Stimulated activated CD4-positive, alpha-beta T cell treated with anti-CD3 and anti-CD28 coated beads, Interleukin-15, amount 100 ng/mL, for 48 hours (primary cell): Measurements from ENCODE around the gene LOXL1.

Experiments used
- DNase-seq, 2 donors: peaks; one replicate each; pipeline ENCODE4 v3.0.0-alpha.2; 2020; ENCODE audit warnings: low read depth in 2 of 2

Gene LOXL1, protein sequence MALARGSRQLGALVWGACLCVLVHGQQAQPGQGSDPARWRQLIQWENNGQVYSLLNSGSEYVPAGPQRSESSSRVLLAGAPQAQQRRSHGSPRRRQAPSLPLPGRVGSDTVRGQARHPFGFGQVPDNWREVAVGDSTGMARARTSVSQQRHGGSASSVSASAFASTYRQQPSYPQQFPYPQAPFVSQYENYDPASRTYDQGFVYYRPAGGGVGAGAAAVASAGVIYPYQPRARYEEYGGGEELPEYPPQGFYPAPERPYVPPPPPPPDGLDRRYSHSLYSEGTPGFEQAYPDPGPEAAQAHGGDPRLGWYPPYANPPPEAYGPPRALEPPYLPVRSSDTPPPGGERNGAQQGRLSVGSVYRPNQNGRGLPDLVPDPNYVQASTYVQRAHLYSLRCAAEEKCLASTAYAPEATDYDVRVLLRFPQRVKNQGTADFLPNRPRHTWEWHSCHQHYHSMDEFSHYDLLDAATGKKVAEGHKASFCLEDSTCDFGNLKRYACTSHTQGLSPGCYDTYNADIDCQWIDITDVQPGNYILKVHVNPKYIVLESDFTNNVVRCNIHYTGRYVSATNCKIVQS

DNA sequence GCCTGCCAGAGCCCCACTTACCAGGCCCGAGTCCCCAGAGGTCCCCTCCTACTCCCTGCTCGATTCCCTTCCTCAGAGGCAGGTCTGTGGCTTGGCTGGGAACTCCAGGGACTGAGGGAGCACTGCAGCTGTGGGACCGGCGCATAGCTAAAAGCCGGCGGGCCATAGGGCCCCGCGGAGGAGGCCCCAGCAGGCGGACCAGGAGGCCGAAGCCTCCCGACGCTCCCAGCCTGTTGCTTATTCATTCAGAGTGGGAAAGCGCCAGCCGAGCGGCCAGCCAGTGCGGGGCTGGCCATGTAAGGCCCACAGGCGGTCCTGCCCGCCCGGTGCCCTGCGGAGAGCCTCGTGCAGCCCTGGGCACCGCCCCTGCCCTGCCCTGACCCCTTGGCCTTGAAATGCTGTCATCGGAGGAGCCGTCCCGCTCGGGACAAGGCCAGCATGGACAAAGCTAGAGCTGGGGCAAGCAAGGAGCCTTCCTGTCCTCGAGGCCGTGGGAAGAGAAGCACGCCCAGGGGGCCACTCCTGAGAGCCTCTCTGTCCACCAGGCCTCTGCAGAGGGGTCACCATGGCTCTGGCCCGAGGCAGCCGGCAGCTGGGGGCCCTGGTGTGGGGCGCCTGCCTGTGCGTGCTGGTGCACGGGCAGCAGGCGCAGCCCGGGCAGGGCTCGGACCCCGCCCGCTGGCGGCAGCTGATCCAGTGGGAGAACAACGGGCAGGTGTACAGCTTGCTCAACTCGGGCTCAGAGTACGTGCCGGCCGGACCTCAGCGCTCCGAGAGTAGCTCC lies at the start of gene LOXL1:
TSS of gene LOXL1 (plus strand) at position 244 of the 784 bp plus-strand sequence. CDS start at position 566, 322 bp downstream.
- DNase-seq, result no peak

DNA sequence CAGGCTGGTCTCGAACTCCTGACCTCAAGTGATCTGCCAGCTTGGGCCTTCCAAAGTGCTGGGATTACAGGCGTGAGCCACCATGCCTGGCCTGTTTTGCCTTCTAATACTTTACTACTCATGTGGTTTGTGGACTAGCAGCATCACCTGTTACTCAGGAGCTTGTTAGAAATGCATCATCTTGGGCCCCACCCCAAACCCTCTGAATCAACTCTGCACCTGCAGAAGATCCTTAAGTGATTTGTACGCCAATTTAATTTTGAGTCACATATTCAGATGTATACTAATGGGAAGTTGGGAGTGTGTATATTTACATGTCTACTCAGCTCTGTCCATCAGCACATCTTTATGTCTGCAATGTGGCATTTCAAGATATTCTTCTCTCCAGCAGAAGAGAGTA lies 46.8 kb upstream of the LOXL1 start:
- DNase-seq, result no peak

DNA sequence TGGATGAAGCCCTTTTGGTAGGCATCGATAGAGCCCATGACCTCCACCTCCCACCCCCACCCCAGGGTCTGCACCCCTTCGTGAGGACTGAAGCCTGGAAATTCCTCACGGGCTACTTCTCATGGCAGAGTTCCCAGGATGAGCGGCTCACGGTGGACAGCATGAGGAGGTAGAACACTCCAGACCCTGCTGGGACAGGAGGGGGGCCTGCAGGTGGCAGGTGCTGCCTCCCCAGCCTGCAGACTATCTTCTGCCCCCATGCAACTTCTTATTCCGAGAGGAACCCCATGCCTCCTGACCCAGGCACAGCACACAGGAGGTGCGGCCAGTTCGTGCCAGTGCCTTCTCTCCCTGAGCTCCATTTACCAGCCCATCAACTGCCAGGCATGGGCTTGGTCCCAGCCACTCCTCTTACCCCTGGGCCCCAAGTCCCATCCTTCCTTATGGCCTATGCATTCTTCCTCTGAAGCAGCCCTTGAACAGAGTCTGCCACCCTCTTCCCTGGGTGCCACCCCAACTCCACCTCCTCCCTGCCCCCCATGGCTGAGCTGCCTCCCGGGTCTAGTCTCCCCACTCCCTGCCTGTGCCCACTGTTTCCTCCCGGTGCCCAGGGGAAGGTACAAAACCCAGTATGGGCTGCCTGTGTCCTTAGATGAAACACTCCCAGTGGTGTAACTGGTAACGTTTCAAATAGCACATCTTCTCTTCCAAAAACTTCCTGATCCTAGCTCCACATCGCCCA lies 44.5 kb upstream of the LOXL1 start:
- no peak for DNase-seq

DNA sequence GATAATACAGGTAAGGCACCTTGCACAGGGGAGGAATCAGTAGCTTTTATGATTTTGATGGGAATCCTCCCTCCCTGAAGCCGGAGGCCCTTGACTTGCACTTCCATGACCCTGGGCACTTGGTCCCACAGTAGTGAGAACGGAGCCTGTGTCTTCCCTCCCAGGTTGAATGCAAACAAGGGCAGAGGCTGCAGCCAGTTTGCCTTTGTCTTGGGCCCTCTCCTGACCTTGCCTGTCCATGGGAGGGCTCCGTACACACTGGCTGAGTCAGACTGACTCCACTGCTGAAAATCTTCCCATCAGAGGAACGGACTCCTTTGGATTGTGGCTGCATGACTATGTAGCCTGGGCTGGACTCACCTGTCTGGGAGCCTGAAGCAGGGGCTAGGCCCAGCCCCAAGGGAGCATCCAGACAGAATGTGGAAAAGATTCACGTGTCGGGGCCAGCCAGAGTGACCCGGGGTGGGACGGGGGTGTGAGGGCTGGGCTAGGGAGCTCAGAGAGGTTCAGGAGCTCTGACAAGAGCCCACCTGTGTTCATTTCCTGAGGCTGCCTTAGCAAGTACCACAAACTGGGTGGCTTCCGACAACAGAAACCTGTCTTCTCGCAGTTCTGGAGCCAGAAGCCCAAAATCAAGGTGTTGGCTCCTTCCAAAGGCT lies 43.4 kb upstream of the LOXL1 start:
- no peak for DNase-seq

DNA sequence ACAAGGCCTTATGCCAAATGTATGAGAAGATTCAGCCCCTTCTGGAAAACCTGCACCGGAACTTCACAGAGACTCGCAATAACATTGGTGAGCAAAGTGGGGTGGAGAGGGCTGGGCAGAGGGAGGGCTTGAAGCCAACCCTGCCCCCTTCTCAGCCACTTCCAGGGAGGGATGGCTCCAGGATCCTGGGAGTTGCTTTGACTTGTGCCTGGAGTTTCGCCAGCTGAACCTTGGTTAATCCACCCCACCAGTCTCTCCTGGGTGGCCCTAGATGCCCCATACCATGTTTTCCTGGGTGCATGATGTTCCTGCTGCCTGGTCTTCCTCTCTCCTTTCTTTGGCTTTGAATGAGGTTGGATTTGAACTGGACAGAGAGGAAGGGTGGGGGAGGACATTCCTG lies 42.1 kb upstream of the LOXL1 start:
- no peak for DNase-seq

DNA sequence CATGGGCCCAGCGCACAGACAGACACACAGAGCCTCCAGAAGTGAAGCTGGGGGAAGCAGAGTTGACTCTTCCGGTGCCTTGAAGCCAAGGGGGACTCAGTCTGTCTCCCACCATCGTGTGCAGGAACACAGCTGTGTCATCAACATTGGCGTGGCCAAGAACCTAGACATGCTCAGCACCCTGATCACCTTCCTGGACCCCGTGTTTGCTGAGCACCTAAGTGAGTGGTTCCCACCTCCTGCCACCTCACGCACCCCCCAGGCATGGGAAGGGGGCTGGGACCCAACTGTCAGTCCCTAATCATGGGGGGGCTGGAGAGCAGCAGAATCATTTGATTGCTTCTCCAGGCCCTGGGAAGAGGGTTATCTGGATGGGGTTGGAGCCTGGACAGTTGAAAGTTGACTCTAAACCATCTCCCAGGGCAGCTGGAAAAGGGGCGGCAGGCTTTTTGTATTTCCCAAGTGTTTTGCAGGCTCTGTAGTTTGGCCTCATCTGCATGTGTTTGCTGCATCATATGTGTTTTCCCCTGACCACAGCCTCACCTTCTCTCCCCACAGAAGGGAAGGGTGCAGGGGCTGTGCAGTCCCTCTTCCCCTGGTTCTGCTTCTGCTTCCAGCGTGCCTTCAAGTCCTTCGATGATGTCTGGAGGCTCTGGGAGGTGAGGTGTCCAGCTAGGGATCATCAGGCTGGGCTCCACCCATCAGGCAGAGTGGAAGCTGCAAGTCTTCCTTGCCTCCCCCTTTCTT lies 40.1 kb upstream of the LOXL1 start:
- no peak for DNase-seq

DNA sequence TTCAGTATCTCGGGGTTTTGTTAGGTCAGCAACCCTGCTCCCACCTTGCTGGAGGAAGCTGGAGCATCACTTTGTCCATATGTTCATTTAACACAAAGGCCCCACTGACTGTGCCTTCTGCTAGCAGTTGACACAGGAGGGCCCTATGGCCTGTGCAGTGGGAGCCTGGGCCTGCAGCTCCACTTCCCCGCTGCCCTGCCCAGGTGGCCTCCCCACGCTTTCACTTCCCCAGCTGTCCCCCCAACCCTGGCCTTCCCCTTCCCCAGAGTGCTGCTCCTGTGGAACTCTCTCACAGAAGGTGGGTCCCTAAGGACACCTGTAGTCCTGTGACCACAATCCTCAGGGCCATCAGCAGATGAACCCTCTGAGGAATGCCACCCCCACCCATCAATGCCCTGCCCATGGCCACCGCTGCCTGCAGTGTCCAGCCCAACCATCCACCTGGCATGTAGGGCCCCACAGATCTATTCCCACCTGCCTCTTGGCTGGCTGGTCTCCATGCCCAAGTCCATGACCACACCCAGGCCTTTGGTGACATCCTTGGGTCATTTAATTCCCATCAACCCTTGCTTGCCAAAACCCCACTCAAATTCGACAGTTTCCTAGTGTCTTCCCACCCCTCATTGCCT lies 39.4 kb upstream of the LOXL1 start:
- DNase-seq, result no peak

DNA sequence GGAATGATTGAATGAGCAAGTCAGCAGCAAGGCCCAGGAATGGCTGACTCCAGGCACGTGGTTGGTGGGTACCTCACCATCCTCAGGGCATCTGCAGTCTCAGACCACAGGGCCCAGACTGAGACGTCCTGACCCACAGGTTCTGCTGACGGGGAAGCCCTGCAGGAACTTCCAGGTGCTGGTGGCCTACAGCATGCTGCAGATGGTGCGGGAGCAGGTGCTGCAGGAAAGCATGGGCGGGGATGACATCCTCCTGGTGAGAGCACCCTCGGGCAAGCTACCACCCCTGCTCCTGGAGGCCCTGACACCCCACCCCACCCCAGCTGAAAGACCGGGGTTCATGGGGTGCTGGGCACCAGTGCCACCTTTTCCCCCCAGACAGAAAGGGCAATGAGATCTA lies 38.8 kb upstream of the LOXL1 start:
- no peak for DNase-seq

DNA sequence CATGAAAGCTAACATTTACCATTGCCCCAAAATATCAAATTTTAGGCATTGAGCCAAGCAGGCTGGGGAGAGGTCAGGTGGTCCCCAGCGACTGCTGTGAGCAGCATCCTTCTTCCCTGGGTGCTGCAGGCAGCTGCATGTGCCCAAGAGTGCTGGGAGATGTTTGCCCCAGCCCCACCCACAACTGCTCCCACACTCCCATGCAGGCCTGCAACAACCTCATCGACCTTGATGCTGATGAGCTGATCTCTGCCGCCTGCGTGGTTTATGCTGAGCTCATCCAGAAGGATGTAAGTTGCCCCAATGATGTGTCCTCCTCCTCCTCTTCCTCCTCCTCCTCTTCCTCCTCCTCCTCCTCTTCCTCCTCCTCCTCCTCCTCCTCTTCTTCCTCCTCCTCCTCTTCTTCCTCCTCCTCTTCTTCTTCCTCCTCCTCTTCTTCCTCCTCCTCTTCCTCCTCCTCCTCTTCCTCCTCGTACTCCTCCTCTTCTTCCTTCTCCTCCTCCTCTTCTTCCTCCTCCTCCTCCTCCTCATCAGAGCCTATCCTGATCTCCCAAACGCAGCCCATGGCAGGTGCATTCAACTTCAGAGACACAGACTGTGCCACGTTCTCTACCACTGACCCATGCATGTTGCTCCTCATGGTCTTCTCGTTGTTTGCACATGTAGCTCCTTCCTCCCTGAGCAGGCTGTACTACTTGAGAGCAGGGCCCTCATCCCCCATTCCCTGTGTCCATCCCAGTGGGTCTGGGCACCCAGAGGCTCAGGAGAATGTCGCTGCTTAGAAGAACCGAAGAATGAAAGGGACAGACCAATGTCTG lies 37.8 kb upstream of the LOXL1 start:
- no peak for DNase-seq

DNA sequence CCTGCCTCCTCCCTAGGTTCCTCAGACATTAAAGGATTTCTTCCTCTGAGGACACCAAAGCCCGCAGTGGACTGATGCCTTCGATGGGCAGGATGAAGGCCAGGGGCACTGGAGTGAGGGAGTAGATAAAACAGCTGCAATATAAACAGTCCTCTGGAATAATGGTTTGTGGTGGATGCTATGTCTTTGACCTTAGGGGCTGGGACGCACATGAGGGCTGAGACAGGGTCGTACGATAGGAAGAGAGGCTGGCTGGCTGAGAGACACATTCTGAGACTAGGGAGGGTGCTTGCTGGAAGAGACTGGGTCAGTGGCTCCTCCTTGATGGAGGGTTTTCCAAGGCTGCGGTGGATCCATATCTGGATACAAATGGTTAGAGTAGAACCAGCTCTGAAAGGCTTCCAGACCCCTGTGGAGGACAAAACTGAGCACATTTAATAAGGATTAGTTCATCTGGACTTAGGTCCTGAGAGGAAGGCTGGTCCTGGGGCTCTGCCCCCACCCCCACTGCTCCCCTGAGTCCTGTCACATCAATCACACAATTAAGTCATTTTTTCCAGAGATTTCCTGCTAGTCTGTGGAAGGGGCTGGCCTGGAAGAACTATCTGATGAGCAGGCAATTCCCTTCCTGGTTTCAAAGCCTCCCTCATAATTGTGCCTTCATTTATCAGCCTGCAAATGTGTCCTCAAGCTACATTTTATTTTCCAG lies 37.1 kb upstream of the LOXL1 start:
- no peak for DNase-seq

DNA sequence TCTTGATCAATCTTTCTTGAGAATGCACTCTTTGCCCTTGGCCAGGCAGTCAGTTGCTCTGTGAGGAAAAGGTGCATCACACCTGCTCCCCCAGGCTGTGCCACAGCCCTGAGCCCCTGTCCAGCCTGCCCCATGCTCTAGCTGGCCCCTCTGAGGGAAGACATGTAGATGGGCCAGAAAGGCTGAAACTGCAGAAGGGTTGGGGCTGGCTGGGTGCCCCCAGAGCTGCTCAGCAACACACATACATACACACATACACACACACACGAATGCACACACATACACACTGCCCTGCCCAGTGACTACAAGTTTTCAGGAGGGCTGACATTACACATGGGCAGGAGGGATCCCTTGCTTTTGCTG lies 36.5 kb upstream of the LOXL1 start:
- DNase-seq, result no peak

DNA sequence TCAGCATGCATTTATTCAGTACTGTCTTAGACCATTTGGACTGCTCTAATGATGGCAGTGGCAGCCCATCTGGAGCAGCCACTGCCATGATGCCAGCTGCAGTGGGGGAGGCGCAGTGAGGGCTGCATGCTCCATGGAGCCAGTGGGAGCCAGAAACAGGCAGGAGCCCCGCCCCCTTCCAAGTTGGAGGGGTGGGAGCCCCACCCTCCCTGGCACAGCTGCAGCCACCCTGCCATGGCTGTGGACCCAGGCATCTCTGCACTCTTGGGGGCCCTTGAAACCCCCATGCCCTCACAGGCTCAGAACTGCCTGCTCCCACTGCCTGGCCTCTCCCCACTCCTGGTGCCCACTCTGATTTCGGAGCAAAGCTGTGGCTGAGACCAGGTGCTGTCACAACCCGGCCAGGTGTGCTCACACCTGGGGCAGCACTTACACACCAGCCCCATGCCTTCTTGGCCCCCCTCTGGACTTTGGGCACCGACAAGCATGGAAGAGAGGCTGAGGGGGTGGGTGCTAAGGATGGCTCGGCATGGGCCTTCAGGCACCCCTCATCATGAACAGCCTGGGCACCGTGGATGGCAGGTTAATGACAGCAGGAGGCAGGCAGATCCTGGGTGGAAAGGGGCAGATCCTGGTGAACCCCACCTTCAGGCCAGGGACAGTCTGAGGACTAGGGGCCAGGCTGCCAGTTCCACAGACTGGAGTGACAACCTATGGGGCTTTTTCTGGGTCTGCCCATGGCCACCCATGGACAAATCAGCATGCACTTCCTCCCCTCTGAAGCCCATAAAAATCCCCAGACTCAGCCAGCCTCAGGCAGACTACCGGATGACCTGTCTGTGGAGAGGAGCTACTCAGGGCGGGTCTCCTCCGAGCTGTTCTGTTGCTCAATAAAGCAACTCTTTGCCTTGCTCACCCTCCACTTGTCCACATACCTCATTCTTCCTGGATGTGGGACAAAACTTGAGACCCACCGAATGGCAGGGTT lies 34.6 kb upstream of the LOXL1 start:
- DNase-seq, result no peak

DNA sequence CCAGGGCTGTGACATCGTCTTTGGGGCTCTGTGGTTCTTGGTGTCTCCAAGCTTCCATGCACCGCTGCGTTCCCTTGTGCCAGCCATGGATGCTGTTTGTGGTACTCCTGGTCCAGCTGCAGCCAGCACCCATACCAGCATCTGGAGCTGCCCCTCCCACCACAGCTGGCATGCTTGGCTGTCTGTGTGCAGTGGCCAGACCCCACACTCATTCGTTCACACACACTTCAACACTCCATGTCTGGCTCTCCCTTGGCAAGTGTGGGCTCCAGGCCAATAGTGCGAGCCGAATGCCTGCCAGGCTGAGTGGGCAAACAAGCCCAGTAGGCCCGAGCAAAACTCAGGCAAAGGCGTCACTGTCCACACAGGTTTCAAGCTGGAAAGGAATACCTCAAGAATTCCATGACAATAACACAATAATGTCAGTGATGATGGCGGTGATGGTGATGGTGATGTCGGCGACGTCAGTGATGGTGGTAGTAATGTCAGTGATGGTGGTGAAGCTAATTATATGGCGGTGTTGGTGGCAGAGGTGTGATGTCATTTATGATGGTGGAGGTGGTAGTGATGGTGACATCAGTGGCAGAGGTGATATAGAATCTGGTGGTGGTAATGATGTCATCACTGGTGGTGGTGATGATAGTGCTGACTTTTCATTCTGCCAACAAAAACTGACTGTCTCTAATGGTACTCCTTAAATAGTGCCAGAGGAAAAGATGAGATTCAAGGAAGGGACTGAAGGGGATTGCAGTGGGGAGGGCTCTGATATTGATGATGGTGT lies 33.6 kb upstream of the LOXL1 start:
- DNase-seq, result no peak

DNA sequence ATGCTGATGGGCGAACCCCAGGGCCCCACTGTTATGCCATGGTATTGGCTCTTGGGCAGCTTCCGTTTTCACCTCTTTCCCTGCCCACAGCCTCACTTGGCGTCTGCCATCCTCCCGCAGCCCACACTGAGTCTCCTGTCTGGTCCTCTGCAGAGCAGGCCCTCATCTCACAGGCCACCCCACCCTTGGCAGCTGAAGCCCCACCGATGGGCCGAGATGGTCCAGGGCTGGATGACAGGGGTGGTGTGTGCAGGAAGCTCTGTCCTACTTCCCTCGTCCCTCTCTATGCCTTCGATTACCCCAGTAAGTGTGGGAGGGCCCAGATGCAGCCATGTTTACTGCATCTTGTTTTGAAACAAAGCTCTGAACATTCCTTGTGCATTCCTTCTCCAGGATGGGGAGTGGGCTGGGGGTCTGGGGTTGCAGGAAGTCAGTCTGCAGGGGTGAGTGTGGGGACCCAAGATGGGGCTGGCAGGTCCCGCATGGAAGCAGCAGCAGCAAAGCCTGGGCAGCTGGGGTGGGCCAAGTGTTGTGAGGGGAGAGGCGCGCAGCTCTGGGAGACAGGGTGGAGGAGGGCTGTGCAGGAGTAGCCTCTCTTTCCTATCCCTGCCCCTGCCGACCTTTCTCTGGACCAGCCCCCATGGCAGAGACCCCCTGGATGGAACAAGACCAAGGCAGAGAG lies 32.0 kb upstream of the LOXL1 start:
- no peak for DNase-seq

DNA sequence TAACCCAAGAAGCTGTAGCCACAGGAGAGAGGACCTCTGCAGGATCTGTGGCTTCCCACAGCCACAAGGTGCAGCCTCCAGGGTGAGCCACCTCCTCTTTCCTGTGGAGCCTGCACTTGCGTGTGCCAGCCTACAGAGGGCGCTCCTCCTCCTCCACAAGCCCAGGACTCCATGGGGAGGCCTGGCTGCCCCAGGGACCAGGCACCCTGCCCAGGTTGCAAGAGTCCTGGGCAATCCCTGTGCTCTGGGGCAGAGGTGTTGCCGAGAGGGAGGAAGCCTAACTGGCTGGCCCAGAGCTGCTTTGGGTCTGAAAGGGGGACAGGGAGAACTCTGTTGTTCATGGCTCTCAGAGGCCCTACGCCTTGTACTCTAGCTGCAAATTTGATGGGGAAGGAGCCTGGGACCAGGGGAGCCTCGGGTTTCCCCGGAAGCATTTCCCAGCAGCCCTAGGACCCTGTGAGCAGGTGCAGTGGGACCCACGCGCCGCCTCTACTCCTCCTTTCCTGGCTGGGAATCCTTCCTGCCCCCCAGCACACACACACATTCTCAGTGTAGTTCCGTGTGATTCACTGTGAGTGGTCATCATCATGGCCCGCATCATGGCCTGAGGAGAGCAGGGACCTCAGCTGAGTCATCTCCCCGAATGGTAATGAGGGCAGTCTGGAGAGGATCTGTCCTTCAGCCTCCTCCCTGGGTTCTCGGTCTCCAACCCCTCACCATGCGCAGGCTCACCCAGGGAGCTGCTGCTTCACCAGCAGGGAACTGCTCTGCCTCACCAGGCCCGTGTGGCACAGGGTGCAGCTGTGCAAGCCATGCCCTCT lies 28.6 kb upstream of the LOXL1 start:
- DNase-seq, result peak; percentile 31 to 58
